SW 1271 (cell line): ENCODE measurements around the gene MEGF9.
"Not testable (repeated sequence)": the region's sequence is repeated elsewhere in the genome, so short reads cannot be mapped to it uniquely, and the experiment has no call there.

Experiments
- DNase-seq, 2 experiments: peaks; one replicate each; lab custom pipeline; 2025; lab: John Stamatoyannopoulos, UW

The MEGF9 gene

DNA sequence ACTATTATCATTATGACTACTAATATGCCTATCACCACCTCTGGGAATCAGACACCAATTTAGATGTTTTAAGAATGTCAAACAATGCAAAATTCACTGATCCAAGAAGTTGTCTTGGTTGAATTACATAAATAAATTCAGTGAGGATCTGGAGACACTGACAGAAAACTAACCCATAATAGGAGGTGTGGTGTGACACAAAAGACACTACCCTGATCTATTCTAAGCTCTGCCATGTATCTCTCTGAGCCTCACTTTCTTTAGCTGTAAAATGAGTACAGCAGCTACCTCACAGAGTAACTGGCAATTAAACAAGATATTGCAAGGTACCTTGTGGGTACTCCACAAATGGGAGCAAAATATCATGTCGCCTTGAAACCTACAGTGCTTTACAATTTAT lies 141.8 kb downstream of the MEGF9 start:
- DNase-seq = no peak

- no peak for DNase-seq
Observed at GRCh38 chr9:120571443-120572257, 142.6 kb downstream of the MEGF9 start.

GRCh38 chr9:120570296-120570695 lies 144.0 kb downstream of the MEGF9 start:
- no peak for DNase-seq

GRCh38 chr9:120569556-120569955 lies 144.7 kb downstream of the MEGF9 start:
- no peak for DNase-seq

DNA sequence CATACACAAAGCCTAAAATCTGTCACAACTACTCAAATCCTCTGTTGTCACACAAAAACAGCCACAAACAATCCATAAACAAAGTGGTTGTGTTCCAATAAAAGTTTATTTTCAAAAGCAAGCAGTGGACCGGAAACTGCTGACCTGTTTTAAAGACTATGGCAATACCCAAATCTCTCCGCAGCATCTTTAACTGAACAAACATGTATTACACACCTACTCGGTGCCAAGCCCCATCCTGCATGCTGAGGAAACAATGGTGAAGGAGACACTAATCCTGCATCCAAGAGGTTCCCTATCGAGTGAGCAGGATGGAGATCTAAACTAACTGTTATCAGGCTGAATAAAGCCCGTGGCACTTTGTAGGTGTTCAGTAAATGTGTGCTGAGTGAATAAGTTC lies 145.5 kb downstream of the MEGF9 start:
- no peak for DNase-seq

GRCh38 chr9:120567874-120568273 lies 146.4 kb downstream of the MEGF9 start:
- DNase-seq = no peak

GRCh38 chr9:120567081-120567480 lies 147.2 kb downstream of the MEGF9 start:
- DNase-seq = no peak

- DNase-seq = no peak
Observed at GRCh38 chr9:120564589-120564988, 149.7 kb downstream of the MEGF9 start.

DNA sequence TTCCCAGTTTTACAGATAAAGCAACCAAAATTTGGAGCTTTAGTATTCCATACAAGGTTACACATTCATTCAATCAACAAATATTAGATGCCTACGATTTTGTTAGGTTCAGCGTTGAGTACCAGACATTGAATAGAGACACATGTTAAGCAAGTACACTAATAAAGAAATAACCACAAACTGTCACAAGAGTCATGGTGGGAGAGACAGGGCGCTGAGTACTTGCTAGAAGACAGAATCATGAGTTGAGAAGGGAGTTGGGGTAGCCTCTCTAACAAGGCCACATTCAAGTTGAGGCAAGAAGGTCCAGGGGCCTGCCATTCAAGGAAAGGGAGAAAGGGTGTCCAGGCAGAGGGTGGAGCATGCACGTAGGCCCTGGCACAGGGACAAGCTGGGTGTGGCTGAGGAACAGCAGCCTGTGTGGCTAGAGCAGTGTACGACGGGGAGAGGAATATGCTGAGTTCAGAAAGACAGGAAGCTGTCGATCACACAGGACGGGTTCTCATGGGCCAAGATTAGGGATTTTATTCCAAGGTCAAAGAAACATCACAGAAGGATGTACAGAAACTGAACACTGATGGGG lies 151.3 kb downstream of the MEGF9 start:
- no peak for DNase-seq

- DNase-seq = no peak
Observed at GRCh38 chr9:120561709-120562108, 152.6 kb downstream of the MEGF9 start.

GRCh38 chr9:120559546-120559945 lies 154.7 kb downstream of the MEGF9 start:
- DNase-seq = no peak

DNA sequence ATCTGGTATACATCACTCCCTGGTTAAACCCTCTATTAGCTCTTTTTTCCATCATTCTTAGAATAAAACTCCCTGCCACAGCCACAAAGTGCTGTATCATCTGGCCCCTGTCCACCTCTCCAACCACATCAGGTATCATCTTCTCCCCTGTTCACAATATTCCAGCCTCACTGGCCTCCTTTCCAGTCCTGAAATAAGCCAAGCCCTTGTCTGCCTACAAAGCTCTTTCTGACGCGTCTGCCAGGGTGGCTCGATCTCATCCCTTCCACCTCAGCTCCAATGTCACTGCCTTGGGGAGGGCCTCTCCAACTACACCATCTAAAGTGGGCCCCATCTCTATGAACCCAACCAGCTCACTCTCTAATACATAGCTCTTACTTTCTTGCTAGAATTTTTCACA lies 155.8 kb downstream of the MEGF9 start:
- no peak for DNase-seq

GRCh38 chr9:120557205-120557604 lies 157.1 kb downstream of the MEGF9 start:
- no peak for DNase-seq

DNA sequence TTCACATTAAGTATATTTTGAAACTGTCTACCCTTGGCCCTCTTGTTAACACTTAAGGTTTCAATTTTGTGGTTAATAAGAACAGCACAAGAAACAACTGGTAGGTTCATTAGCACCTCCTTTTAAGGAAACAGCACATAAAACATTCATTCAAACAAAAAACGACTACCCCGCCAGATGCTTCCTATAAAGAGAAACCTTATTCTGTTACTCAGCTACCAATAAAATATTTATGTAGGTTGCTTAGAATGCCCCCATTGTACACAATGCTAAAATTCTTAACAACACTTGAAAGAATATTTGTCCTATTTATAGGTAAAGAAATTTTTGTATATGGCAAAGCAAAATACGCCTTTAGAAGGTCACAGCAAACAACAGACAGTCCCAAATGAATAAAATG lies 157.5 kb downstream of the MEGF9 start:
- DNase-seq = no peak

- DNase-seq = no peak
Observed at GRCh38 chr9:120555839-120556238, 158.4 kb downstream of the MEGF9 start.

GRCh38 chr9:120552210-120552704 lies 162.0 kb downstream of the MEGF9 start:
- not testable (repeated sequence) for DNase-seq
